Smooth muscle cell (in vitro differentiated cells): ENCODE data around the gene CXorf65. TPM values are rescaled to one million over a fixed set of nuclear protein-coding genes. Genes with fewer than 3 reads are reported as not detected.

Experiments
- DNase-seq: peaks from one replicate; lab custom pipeline; 2025; ENCODE audit not compliant: unreplicated experiment; lab: John Stamatoyannopoulos, UW
- H2AFZ ChIP-seq: fragments of 200-600 bp; sonication (generic); 2 replicates; pipeline ENCODE4 v1.6.0; 2016; ENCODE audit warnings: antibody characterized with exemption, low read depth, mild to moderate bottlenecking
- H3F3A ChIP-seq: fragments of 200-600 bp; sonication (generic); 2 replicates; pipeline ENCODE4 v1.6.0; 2017; ENCODE audit warnings: antibody characterized with exemption, low read depth
- H3K27ac ChIP-seq: fragments of 200-600 bp; sonication (generic); 2 replicates; pipeline ENCODE4 v1.5.1; 2016; ENCODE audit warnings: low read depth, mild to moderate bottlenecking
- H3K27me3 ChIP-seq: fragments of 200-600 bp; sonication (generic); 2 replicates; pipeline ENCODE4 v1.6.1; 2016; ENCODE audit warnings: low read depth, mild to moderate bottlenecking
- H3K36me3 ChIP-seq: fragments of 200-600 bp; sonication (generic); 2 replicates; pipeline ENCODE4 v1.5.1; 2016; ENCODE audit warnings: low read depth
- H3K4me1 ChIP-seq: fragments of 200-600 bp; sonication (generic); 2 replicates; pipeline ENCODE4 v1.5.1; 2016; ENCODE audit warnings: low read depth
- H3K4me2 ChIP-seq: fragments of 200-600 bp; sonication (generic); 2 replicates; pipeline ENCODE4 v1.6.0; 2016; ENCODE audit warnings: mild to moderate bottlenecking
- H3K4me3 ChIP-seq: fragments of 200-600 bp; sonication (generic); 2 replicates; pipeline ENCODE4 v1.5.1; 2016; ENCODE audit warnings: mild to moderate bottlenecking
- H3K79me2 ChIP-seq: fragments of 200-600 bp; sonication (generic); 2 replicates; pipeline ENCODE4 v1.6.0; 2016; ENCODE audit warnings: low read depth, mild to moderate bottlenecking
- H3K9ac ChIP-seq: fragments of 200-600 bp; sonication (generic); 2 replicates; pipeline ENCODE4 v1.6.0; 2016; ENCODE audit warnings: low read depth
- H3K9me3 ChIP-seq: fragments of 200-600 bp; sonication (generic); replicated peaks from 2 replicates; pipeline ENCODE4 v1.5.1; 2016; ENCODE audit warnings: low read depth
- H4K20me1 ChIP-seq: fragments of 200-600 bp; sonication (generic); 2 replicates; pipeline ENCODE4 v1.6.0; 2016; ENCODE audit warnings: low read depth
- WGBS: methylation state at CpG from one replicate; pipeline ENCODE4 v1.1.7; 2016; ENCODE audit warnings: low lambda C conversion rate; 5-methylcytosine and 5-hydroxymethylcytosine counted together
- polyA plus RNA-seq: library from polyadenylated mRNA; unstranded; fragments of >200 nt; fragmentation: Nextera tagmentation; extraction: Ambion mirVana; gene quantifications from 2 replicates; pipeline ENCODE4 v1.2.1, GENCODE V29; 2016
- total RNA-seq: library from RNA; depleted of rRNA; stranded (reverse); fragments of >200 nt; gene quantifications from 2 replicates; pipeline ENCODE4 v1.2.3, GENCODE V29; 2014
- TF ChIP-seq, protein P1 (sequence below): fragments of 200-600 bp; sonication (generic); IDR thresholded peaks from 2 replicates; pipeline ENCODE4 v1.5.1; 2017; ENCODE audit warnings: borderline replicate concordance, mild to moderate bottlenecking, antibody characterized with exemption; ENCODE audit not compliant: insufficient read depth, poor library complexity, severe bottlenecking

CXorf65 gene
- total RNA-seq, result not detected in 2 replicates
- polyA plus RNA-seq, result not detected in 2 replicates

- TF ChIP-seq, protein P1, sequence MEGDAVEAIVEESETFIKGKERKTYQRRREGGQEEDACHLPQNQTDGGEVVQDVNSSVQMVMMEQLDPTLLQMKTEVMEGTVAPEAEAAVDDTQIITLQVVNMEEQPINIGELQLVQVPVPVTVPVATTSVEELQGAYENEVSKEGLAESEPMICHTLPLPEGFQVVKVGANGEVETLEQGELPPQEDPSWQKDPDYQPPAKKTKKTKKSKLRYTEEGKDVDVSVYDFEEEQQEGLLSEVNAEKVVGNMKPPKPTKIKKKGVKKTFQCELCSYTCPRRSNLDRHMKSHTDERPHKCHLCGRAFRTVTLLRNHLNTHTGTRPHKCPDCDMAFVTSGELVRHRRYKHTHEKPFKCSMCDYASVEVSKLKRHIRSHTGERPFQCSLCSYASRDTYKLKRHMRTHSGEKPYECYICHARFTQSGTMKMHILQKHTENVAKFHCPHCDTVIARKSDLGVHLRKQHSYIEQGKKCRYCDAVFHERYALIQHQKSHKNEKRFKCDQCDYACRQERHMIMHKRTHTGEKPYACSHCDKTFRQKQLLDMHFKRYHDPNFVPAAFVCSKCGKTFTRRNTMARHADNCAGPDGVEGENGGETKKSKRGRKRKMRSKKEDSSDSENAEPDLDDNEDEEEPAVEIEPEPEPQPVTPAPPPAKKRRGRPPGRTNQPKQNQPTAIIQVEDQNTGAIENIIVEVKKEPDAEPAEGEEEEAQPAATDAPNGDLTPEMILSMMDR, result no peak
- H3K36me3 ChIP-seq, result no peaks in the 10 kb centered on the region
- no peaks in the 10 kb centered on the region for H3K9me3 ChIP-seq
- no peak for DNase-seq
- no peak within 1 kb of the TSS for H3K9ac ChIP-seq
- H4K20me1 ChIP-seq, result no peaks in the 10 kb centered on the region
- no peaks in the 10 kb centered on the region for H3K79me2 ChIP-seq
- H3K4me2 ChIP-seq, result no peak within 1 kb of the TSS
- WGBS, result 73% methylated on average over 1 of the region's 1 CpG
- H2AFZ ChIP-seq, result no peak within 1 kb of the TSS
- H3K4me3 ChIP-seq, result no peak within 1 kb of the TSS
- no peaks in the 10 kb centered on the region for H3K27me3 ChIP-seq
- H3K4me1 ChIP-seq, result no peaks in the 10 kb centered on the region
- H3K27ac ChIP-seq, result no peak within 1 kb of the TSS
- no peaks in the 10 kb centered on the region for H3F3A ChIP-seq
Observed at GRCh38 chrX:71106427-71106826, at the start of gene CXorf65. Gene CXorf65 (minus strand): TSS chrX:71106740. CDS start chrX:71106556, 184 bp downstream.

DNA sequence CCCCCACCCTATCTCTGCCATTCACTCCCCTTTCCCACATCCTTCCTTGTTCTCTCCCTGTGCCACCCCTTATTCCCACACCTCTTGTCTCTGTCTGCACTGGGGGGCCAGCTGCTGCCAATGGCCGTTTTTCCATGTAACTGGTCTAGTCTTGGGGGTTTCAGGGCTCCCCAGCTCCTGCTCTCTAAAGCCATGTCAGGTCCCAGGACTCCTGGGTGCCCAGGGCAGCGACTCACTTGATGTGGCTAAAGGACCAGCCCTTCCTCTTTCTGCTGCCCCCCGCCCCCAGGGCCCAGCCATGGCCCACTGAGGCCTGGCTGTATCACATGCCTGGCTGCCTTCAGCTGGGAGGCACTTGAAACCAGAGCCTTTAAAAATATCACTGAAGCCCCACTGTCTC, 48.1 kb upstream of the CXorf65 start:
- WGBS, result 71% methylated on average over 3 of the region's 3 CpGs
- Histone ChIP-seq H3K79me2 (no peaks in the 10 kb centered on the region), H3K9ac (no peak overlapping the region), H3F3A (no peaks in the 10 kb centered on the region), H3K4me2 (no peak overlapping the region), H4K20me1 (no peaks in the 10 kb centered on the region), H3K4me3 (no peak overlapping the region), H3K27me3 (no peaks in the 10 kb centered on the region), H3K36me3 (no peaks in the 10 kb centered on the region), H3K4me1 (no peaks in the 10 kb centered on the region), H3K27ac (no peak overlapping the region), H2AFZ (no peak overlapping the region), H3K9me3 (no peaks in the 10 kb centered on the region)
- no peak for DNase-seq
- TF ChIP-seq, protein P1, result no peak

- Histone ChIP-seq H3K27me3 (no peaks in the 10 kb centered on the region), H3K79me2 (no peaks in the 10 kb centered on the region), H3K4me1 (no peaks in the 10 kb centered on the region), H3F3A (no peaks in the 10 kb centered on the region), H3K9ac (no peak overlapping the region), H2AFZ (no peak overlapping the region), H3K4me3 (no peak overlapping the region), H3K4me2 (no peak overlapping the region), H3K27ac (no peak overlapping the region), H4K20me1 (no peaks in the 10 kb centered on the region), H3K36me3 (no peaks in the 10 kb centered on the region), H3K9me3 (no peaks in the 10 kb centered on the region)
- no peak for DNase-seq
- TF ChIP-seq, protein P1, result no peak
- WGBS, result 78% methylated on average over 7 of the region's 7 CpGs
Observed at GRCh38 chrX:71154196-71154595, 47.7 kb upstream of the CXorf65 start.

DNA sequence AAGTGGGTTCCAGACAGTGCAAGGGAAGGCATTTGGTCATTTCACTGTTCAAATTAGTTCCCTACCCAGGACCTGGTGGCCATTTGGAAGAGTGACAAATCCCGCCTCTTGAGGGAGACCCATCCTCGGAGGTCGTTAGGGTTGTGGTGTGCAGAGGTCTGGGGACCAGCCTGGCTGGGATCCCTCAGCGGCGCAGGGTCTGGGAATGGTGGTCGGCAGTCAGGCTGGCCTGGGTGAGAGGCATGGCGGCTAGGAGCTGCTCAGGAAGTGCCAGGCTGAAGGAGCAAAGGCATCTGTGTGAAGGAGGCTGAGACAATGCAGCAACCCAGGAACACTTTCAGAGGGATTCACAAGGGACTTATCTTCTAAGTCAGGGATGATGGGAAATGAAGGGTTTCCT, 44.8 kb upstream of the CXorf65 start:
- Histone ChIP-seq H3K36me3 (no peaks in the 10 kb centered on the region), H3K27ac (no peak overlapping the region), H3K27me3 (no peaks in the 10 kb centered on the region), H3K79me2 (no peaks in the 10 kb centered on the region), H3K9ac (no peak overlapping the region), H3K4me3 (no peak overlapping the region), H2AFZ (no peak overlapping the region), H4K20me1 (no peaks in the 10 kb centered on the region), H3K4me1 (no peaks in the 10 kb centered on the region), H3K9me3 (no peaks in the 10 kb centered on the region), H3F3A (no peaks in the 10 kb centered on the region), H3K4me2 (no peak overlapping the region)
- WGBS, result 85% methylated on average over 7 of the region's 7 CpGs
- DNase-seq, result no peak
- TF ChIP-seq, protein P1, result no peak
